ENCODE results near the gene DIO3.

GRCh38 chr14:101584055-101584859 lies 23.0 kb downstream of the DIO3 start:
- TF ChIP-seq, protein P1, sequence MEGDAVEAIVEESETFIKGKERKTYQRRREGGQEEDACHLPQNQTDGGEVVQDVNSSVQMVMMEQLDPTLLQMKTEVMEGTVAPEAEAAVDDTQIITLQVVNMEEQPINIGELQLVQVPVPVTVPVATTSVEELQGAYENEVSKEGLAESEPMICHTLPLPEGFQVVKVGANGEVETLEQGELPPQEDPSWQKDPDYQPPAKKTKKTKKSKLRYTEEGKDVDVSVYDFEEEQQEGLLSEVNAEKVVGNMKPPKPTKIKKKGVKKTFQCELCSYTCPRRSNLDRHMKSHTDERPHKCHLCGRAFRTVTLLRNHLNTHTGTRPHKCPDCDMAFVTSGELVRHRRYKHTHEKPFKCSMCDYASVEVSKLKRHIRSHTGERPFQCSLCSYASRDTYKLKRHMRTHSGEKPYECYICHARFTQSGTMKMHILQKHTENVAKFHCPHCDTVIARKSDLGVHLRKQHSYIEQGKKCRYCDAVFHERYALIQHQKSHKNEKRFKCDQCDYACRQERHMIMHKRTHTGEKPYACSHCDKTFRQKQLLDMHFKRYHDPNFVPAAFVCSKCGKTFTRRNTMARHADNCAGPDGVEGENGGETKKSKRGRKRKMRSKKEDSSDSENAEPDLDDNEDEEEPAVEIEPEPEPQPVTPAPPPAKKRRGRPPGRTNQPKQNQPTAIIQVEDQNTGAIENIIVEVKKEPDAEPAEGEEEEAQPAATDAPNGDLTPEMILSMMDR (IDR thresholded peaks at IDR 0.05; ENCODE audit: low read depth, low read length, poor library complexity, severe bottlenecking) = no peak
- no peak for TF ChIP-seq EZH2phosphoT487 (IDR thresholded peaks at IDR 0.05; ENCODE audit: borderline replicate concordance, low read length)
